NAMALWA (cell line): ENCODE results near the gene TGFBI.

Experiments used
- DNase-seq: peaks from one replicate; pipeline ENCODE4 v3.0.0-alpha.2; 2015; ENCODE audit warnings: low spot score

TGFBI gene

DNA sequence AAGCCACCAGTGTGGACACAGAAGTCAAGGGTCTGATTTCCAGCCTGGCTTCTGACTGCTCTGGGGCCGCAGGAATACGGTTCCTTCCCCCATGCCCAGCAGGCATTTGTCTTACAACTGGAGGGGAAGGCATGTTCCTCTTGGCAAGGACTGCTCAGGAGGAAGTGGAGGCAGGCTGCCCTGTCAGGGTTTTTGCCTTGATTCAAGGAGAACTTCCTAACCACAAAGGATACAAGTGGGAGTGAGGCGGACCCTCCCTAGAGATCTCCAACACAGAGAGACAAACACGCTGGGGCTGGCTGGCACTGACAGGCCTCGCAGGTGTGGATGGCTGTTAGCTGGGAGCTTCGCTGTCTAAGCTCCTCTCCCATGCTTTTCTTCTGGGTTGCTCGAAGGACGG is 19.1 kb downstream of the TGFBI start:
- DNase-seq, result no peak

DNA sequence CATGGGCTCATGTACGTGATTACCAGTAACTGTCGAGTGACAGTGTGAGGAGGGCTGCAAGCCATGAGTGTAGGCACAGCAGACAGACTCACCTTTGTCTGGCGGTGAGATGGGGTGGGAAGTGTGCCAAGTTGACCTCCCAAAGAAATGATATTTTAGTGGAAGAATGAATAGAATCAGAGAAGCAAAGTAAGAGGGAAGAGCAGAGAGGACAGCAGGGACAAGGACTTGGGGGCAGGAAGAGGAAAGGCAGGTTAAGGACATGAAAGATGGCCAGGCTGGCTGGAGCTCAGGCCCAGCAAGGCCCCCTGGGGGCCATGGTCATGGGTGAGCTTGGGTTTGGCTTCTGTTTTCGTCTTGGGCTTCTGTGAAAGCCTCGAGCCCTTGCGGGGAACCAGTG is 20.2 kb downstream of the TGFBI start:
- DNase-seq, result no peak

GRCh38 chr5:136051486-136052220 is 22.9 kb downstream of the TGFBI start:
- no peak for DNase-seq

- DNase-seq, result no peak
Measured at GRCh38 chr5:136052692-136053335, 24.0 kb downstream of the TGFBI start.

GRCh38 chr5:136053336-136054141 is 24.8 kb downstream of the TGFBI start:
- no peak for DNase-seq

DNA sequence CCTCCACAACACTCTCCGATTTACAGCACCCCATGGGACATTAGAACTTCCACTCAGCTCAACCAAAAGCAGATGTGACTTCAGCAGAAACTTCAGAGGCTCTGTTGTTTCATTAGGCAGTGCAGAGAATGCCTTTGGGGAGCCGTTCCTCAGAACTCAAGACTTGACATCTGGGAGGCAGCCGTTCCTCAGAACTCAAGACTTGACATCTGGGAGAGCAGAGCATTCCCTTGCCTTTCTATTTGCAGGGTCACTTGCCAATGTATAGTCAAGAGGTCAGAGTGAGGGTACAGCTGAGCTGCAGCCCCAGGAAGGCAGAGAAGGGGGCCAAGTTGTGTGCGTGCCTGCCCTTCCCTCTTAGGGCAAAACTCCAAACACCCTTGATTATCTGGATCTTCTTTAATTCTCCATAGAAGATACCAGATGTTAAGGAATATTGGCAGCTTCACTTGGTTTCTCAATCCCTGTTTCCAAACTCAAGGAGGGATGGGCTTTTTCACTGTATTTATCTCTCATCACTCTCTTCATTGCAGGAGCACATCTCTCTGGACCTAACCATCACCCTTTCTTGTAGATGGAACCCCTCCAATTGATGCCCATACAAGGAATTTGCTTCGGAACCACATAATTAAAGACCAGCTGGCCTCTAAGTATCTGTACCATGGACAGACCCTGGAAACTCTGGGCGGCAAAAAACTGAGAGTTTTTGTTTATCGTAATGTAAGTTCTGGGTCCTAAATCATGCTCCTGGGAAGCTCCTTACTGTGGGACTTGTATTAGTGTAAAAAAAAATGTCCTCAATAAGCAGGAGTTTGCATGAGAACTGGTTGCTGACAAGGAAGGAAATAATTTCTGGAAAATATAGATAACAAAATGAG is 25.6 kb downstream of the TGFBI start:
- no peak for DNase-seq

DNA sequence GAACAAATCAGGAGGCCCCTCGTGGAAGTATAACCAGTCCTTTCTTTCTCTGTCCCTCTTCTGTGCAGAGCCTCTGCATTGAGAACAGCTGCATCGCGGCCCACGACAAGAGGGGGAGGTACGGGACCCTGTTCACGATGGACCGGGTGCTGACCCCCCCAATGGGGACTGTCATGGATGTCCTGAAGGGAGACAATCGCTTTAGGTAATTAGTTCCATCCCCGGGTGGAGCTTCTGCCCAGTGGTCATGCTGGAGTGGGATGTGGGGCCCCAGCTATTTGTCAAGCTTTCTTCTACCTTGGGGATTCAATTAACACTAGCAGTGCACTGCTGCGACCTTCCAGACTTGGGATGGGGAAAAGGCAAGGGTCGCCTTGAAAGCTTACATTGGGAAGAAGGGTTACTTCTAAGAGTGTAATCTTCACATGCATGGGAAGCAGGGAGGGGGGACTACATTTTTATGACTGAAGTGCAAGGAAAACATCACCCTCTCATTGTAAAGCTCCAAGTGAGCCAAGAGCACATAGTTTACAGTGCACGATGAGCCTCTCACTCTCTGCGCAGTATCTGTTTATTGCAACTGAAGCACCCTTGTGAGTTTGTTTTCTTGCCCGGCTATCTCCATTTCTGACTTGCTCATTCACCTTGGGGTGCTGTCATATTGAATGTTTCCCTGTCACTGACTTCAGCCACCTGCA is 27.0 kb downstream of the TGFBI start:
- no peak for DNase-seq

DNA sequence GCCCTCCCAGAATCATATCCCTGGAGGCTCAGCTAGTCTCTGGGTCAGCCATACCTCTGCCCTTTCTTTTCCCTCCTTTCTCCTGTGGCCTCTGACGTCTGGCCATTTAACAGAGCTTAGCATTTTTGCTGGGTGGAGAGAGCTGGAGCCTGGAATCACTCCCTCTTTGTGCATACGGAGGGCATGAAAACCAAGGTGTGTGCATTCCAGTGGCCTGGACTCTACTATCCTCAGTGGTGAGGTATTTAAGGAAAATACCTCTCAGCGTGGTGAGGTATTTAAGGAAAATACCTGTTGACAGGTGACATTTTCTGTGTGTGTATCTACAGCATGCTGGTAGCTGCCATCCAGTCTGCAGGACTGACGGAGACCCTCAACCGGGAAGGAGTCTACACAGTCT is 27.5 kb downstream of the TGFBI start:
- no peak for DNase-seq

DNA sequence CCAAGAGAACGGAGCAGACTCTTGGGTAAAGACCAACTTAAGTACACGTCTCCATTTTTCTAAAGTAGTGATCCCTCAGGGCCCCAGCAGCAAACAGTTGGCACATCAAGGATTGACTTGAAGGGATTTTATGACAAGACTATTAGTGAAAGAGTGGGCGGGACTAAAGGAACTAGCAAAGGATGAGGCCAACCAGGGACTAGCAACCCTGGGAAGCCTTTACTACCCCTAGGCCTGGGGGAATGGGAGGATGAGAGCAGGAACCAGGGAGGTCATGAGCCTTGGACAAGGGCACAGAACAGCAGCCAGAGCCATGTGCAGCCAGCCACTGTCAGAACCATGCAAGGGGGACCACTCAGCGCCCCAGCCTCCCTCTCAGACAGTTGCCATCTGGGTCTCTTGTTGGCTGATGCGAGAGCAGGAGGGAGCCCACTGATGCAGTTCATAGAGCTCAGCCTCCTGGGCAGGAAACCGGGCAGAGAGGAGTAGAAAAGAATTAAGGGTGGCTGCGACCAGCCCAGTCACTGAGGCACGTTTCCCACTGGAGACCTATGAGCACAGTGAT is 28.1 kb downstream of the TGFBI start:
- no peak for DNase-seq

DNA sequence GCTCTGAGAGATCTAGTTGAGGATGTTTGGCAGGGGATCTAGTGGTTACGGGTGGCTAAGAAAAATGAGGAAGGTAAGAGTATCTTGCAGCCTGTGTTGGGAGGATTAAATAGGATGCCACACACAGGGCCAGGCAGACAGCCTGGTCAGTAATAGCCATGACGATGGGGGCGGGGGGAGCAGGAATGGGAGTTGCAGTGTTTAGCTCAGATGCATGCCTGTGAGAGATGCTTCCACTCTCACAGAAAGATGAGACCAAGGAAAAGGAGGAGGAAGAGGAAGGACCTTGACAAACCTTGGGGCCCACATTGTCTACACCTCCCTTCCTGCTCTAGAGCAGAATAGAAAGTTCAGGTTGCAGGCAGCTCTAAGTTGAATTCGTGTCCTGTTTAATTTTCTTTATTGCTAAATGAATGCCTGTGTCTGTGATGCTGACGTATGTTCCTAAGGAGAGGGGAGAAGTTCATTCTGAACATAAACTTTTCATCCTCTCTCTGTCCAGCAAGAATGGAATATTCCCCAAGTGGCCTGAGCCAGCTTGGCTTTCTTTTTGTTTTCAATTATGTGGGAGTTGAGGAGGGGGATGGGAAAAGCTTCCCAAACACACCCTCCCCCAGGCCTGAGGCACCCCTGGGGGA is 28.7 kb downstream of the TGFBI start:
- DNase-seq, result no peak

- no peak for DNase-seq
Measured at GRCh38 chr5:136058039-136058971, 29.5 kb downstream of the TGFBI start.

GRCh38 chr5:136058972-136059354 is 30.2 kb downstream of the TGFBI start:
- DNase-seq, result no peak

- no peak for DNase-seq
Measured at GRCh38 chr5:136060963-136061362, 32.2 kb downstream of the TGFBI start.

- DNase-seq, result no peak
Measured at GRCh38 chr5:136061630-136062365, 33.0 kb downstream of the TGFBI start.

GRCh38 chr5:136062366-136063274 is 33.8 kb downstream of the TGFBI start:
- peak; percentile 66 for DNase-seq

GRCh38 chr5:136063778-136064465 is 35.1 kb downstream of the TGFBI start:
- no peak for DNase-seq

GRCh38 chr5:136064510-136064909 is 35.7 kb downstream of the TGFBI start:
- no peak for DNase-seq
